NCI-H446 (cell line): ENCODE data around the gene KRIT1.
"Not testable (repeated sequence)": the region's sequence is repeated elsewhere in the genome, so short reads cannot be mapped to it uniquely, and the experiment has no call there.

Experiments
- DNase-seq, 2 experiments: peaks; one replicate each; lab custom pipeline; 2025; lab: John Stamatoyannopoulos, UW

KRIT1 gene

DNA sequence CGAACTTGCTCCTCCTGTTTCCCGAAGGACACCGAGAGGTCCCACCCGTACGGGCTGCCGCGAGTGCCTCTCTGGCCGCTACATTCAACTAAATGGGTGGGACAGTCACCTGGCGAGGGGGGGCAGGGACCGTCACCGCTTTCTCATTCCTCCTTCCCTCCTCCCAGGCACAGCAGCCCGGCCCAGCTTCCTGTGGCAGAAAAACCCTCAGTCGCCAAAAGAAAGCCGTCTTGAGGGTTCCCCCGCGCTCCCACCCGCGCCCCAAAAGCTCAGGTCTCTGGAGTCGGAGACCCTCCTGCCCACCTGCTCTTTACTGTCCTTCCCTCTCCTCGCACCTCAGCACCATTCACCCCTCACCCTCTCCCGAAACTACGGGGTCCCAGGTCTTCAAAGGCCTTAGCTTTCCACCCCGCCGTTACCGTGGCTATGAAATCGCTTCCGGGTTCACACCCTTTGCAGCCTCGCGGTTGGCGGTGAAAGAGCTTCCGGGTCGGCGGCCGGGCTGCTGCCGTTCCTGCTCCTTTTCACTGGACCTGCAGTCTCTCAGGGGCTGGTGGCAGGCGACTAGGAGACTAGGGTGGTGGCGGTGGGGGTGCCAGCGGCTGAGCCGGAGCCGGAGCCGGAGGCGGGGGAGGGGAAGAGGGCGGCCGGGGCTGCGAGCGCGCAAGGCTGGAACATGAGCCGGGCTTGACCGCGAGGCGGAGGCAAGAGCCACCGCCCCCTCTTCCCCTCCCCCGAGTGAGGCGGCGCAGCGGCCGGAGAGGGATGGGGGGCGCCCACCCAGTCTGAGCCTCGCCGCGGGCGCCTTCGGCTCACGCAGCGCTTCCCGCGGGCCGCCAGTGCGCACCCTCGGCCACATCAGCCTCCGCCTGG is at the start of gene KRIT1, which contains the start of gene ANKIB1:
Gene KRIT1, minus strand, starts transcription at position 428 of the 873 bp plus-strand sequence. CDS start 3,779 bp downstream, outside the sequence.
Gene ANKIB1, plus strand, starts transcription at position 488 of the 873 bp plus-strand sequence. CDS start 49,005 bp downstream, outside the sequence.
- DNase-seq, result peak; percentile 50 to 73

DNA sequence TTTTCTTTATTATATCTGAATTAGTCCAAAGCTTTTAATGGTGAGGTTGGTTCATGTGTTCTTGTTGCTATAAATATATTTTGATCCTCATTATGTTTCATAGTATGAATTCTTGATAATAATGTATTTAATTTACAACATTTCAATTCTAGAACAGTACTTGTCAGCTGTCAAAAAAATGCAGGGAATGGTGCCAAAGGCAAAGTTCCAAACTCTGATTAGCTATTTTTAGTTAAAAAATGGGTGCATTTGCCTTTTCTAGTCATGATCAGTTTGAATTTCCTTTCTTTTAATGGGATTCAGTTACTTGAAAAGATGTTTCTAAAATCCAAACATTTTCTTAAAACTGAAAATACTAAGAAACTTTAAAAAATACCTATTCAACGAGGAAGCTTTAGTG is 49.7 kb upstream of the KRIT1 start:
- DNase-seq, result peak; percentile 22 to 41

DNA sequence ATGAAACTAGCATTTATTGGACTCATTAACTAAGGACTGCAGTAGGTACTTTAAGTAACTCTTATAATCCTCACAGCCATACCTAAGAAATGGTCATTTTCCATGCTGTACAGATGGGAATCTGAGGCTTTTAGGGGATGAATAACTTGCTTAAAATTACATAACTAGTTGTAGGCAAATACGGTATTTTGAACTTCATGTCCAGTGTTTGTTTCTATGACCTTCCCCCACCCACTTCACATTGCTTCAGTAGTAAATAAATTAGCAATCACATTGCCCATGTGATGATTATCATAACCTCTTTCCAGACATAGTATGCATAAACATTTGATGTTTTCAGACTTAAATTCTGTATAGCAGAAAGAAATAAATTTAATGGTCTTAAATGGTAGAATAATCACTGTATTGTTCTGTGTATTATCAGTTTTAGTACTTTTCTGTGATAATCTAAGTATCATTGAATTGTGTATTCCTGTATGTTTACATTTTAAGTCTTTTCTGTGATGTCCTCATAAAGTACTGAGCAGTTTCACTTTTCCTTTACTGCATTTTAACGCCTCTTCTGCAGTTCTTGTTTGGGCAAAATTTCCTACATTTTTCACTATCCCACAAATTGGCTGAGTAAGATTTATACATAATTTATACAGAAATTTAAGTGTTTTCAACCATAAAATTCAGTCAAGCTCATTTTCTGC is 48.3 kb upstream of the KRIT1 start:
- DNase-seq, result no peak

DNA sequence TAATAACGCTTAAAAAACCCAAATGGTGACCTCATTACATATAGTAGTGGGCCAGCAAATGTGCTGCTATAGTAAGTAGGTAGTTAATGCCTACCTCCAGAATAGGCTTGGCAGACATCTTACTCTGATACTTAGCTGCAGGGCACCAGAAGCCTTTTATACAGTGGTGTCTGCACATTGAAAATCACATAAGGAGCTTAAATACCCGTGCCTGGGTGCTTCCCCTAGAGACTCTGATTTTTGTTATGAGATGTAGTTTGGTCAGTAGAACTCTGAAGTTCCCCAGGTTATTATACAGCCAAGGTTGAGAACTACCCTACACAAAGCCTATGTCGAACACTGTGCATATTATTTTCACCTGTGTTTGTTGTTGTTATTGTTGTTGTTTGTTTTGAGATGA is 47.3 kb upstream of the KRIT1 start:
- DNase-seq, result no peak

DNA sequence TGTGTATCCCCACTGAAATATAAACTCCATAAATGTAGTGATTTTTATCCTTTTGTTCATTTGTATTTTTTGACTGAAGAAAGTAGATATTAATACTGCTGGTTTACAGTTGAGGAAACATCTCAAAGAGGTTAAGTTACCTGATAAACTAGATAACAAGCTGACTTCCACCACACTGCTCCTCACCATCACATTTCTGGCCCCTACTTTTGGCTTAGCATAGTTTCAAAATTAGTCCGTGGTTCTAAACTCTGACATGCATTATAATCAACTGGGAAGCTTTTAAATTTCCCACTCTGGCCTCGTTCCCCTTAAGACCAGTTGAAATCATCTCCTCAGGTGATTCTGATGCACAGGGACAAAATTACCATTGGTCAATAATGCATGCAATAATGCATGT is 43.6 kb upstream of the KRIT1 start:
- no peak for DNase-seq

DNA sequence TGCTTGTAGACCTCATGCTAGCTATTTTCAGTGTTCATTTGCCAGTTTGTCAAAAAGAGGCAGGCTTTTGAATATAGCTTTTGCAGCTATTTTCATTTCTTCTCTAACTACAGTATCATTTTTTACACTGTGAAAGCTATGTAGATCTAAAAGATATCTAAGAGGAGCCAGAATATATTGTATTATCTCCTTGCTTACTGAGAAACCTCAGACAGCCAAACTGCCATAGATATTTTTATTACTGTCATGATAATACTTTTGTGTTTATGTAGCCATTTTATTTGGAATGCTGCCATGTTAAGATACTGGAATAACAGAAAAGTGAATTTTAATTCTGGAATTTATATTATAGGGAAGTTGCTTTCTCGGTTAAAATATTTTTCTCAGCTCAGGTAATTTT is 37.2 kb upstream of the KRIT1 start:
- no peak for DNase-seq

DNA sequence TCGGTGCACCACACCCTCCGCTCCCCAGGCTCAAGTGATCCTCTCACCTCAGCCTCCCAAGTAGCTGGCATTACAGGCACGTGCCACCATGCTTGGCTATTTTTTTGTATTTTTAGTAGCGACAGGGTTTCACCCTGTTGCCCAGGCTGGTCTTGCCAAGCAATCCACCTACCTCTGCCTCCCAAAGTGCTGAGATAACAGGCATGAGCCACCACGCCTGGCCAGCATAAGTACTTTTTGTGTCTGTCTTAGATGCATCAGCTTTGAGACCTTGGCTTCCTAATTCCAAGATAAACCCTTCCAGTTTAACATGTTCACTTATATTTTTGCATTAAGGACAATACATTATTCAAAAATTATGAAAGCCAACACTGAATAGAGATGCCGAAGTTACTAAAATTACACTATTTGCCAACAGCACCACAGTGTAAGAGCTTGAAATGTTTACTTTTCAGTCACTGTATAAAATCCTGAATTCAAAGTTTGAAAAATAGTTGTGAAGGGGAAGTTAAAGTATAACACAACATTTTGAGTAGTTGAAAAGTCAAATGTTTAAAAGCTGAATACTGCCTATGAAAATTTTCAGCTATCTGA is 36.6 kb upstream of the KRIT1 start:
- no peak for DNase-seq

DNA sequence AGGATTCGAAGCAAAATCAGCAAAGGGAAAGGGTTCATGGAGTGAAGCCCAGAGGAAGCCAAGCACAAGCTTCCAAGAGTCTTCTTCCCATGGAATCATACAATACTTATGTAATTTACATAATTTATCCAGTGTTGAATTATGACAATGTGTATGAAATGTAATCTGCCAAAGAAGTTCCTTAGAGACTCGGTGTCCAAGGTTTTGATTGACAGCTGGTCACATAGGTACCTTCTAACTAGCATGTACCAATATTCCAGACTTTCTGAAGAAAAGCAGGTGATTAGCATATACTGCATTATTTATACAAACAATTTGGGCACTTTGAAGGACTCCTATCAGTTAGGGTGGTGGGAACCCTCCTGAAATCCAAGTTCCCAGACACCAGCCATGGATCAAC is 35.3 kb upstream of the KRIT1 start:
- DNase-seq, result no peak

DNA sequence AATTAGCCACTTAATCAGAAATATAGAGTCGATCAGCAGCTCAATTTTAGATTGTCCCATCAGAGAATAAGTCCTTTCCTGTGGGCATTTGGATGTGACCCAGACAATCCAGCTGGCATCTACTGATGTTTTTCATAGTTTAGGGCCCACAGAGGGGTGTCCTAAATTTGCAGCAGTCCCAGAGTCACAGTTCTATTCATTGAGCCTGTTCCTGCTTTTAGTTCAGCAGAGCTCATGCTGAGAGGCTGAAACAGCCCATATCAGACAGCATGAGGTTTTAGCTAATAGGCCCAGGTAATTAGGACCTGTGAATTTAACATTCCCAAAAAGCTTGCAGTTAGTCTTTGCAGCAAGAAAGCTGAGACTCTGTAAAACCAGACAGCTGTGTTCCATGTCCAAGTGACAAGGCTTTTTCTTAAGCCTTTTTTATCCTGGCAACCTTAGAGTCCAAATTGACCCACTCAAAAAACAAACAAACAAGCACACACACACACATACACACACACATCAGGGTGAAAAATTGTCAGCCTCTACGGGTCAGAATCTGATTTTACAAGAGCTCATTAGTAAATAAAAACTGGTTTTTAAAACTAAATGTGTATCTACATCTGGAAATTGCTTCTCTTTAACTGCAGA is 33.8 kb upstream of the KRIT1 start:
- DNase-seq, result no peak

DNA sequence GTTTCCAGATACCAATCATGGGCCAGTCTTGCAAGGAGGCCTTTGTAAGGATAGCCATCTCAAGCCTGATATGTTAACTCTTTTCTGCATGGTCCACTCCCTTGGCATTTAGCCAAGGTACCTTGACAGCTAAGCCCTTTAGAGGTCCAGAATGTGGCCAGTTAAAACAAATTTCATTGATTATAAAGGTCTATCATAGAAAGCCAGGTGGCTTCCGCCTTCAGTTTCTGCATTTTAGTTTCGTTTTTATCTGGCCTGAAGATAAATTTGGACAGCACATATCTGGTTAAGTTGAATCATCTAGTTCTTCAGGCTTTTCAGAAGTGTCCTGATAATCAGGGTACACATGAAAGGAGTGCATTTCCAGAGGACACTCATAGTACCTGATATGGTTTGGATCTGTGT is 30.7 kb upstream of the KRIT1 start:
- no peak for DNase-seq

DNA sequence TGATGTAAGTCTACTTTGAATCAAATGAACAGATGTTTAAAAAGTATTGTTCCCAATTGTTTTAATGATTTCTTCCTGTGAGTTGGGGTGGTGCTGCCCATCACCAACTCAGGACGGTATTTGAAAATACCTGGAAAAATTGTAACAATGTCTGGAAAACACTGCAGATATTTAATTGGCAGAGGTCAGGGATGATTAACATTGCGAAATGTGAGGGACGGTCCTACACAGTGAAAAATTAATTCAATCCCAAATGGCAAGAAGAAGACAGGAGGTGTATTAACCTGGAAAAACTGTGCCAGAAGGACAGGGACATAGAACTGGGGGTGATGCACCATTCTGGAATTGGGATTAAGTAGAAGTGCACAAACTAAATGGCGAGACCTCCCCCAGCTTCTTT is 29.6 kb upstream of the KRIT1 start:
- DNase-seq, result no peak

DNA sequence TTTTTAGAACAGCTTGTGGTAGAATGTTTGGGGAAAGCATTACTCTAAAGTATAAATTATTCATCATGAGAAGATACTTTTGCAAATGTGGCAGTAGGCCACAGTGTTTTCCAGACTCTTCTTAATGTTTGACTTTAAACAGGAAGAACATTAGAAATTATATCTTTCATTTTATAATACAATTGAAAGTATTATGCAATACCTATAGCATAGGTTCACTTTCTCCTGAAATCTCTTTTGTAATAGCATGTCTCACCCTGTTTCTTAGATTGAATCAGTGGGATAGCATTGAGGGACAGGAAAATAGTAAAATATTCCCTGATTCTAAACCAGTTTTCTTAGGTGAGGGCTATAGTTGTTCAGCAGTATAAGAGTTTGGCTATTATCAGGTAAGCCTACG is 23.2 kb upstream of the KRIT1 start:
- no peak for DNase-seq

DNA sequence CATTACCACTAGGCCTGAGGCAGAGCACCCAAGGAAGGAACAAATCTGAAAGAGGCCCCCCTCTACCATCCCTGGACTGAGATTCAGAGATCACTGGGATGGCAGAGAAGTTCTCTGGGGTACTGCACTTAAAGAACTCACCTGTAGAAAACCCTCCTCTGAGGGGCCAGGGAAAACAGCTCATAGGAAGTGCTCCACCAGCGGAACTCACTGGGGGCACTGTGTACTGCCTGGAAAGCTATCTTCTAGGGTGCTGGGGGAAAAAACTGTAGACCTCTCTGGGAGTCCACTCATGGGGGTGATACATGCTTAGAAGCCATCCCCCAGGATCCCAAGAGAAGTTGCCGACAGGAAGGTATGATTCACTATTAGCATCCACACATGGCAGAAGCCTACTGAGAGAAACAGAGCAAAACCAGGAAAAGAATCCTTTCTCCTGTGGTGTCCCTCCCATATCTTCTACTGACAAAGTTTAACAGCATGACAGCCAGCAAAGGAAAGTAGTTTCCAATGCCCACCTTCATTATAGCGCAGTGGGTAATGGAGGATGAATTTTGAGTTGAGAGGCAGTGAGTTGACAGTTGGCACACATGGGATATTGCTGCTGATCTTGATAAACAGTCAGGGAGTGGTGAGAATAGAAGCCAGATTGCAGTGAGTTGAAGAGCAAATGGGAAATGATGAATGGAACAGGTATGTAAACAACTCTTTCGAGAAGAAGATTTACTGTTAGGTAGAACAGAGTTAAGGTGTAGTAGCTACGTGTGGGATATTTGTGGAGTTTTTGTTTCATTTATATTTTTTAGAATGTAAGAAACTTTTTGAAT is 20.9 kb upstream of the KRIT1 start:
- no peak for DNase-seq

DNA sequence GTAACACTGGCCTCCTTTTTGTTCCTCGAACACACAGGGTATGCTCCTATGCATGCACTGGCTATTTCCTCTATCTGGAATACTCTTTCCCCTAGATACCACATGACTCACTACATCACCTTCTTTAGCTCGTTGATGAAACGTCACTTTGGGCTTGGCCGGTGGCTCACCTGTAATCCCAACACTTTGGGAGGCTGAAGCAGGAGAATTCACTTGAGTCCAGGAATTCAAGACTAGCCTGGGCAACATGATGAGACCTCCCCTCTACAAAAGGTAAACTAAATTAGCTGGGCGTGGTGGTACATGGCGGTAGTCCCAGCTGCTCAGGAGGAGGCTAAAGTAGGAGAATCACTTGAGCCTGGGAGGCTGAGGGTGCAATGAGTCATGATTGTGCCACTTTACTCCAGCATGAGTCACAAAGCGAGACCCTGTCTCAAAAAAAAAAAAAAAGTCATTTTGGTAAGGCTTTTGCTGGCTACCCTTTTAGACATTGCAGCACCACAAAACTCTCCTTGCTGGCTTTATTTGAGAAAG is 14.6 kb upstream of the KRIT1 start:
- no peak for DNase-seq

DNA sequence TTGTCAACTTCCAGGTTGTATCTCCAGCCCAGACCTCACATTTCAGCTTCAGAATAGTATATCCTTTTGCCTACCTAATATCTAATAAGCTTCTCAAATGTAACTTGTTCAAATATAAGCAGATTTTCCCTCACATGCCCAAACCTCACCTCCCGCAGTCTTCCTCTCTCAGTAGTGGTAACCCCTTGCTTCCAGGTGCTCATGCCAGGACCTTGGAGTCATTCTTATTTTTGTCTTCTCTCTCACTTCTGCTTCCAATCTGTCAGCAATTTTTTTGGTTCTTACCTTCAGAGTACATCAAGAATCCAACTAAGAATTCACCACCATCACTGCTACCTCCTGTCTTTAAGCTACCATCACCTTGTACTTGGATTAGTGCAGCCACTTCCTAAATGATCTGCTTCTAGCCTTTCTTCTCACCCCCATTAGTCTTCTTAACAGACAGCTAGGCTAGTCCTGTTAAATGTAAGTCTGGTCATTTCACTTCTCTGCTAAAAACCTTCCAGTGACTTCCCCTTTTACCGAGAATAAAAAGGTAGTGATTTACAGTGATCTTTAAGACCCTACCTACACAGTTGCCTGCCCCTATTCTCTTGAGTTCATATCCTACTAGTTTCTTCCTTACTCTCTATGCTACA is 14.0 kb upstream of the KRIT1 start:
- no peak for DNase-seq

DNA sequence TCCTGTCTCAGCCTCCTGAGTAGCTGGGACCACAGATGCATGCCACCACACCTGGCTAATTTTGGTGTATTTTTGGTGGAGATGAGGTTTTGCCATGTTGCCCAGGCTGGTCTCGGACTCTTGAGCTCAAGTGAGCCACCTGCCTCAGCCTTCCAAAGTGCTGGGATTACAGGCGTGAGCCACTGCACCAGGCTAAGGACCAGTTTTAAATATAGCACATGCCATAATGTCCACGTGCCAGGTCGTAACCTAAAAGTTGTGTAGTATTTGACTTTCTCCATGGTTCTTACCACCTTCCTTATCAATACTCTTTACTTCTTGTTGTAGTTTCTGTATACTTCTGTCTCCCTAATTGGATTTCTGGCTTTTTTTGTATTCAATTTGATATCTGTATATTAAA is 13.3 kb upstream of the KRIT1 start:
- no peak for DNase-seq

DNA sequence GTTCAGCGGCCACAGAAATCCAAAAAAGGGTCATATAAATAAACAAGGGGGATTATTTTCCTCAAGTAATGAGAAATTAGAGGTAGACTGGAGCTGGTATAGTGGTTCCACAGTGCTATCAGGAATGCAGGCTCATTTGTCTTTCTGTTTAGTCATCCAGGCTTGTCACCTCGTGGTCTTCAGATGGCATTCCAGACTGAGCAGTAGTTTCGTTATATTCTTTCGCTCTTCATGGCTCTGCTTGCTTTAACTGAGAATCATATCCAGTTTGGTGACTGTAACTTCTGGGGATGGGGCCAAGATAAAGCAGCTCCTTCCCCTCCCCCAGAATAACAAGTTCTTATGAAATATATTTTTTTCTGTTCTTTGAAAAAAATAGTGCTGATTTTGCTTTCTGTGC is 9.6 kb upstream of the KRIT1 start:
- DNase-seq, result no peak

DNA sequence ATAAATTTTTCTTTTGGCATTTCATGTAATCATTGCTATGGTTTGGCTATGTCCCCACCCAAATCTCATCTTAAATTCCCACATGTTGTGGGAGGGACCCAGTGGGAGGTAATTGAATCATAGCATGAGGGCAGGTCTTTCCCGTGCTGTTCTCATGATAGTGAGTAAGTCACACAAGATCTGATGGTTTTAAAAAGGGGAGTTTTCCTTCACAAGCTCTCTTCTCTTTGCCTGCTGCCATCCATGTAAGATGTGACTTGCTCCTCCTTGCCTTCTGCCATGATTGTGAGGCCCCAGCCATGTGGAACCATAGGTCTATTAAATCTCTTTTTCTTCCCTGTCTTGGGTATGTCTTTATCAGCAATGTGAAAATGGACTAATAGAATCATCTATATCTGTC is 9.1 kb upstream of the KRIT1 start:
- DNase-seq, result not testable (repeated sequence)

DNA sequence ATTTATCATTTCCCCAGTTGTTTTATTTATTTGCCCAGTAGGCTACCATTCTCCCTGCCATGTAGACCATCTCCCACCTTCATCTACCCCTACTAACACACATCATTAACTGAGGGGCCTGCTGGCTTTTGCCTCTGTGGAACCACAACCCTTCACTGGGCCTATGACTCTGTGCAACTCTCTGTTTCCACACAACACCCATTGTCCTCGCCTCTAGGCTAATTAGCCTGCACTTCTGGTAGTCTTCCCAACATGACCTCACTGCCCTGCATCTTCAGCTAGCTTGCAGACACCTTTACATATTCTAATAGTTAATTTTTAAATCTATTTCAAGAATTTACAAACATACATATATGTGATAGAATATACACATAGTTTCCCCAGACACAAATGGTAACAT is 7.5 kb upstream of the KRIT1 start:
- no peak for DNase-seq

DNA sequence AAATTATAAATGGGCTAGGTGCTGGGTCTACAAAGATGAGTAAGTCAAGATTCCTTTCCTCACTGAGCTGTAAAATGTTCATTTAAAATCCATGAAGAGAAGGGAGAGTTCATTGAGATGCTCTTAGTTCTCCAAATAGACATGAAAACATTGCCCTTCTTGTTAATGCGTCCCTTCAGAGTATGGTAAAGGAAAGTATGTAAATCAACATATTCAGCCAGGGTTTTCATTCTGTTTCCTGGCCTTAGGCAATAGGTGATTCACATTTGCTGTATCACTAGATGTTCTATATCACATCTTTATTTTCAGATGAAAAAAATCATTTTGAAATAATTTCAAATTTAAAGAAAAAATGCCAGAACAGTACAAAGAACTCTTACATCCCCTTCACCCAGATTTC is 5.5 kb upstream of the KRIT1 start:
- DNase-seq, result no peak

DNA sequence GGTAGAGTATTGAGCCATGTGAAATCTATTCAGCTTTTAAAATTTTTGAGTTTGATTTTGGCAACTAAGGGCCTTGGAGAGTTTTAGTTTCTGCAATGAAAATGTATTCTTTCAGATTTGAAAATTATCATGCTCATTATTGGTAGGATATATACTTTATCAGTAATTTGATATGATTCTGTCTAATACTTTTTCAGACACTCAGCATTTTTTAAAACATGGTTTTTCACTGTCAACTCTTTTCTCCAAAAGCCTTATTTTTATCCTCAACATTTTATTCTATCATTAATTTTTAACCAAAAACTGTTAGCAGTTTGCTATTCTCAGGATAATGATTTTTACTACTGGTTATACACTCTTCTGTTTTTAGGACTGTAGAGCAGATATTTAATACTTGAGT is 4.9 kb upstream of the KRIT1 start:
- DNase-seq, result no peak
